ENCODE data around the gene PSMD12.

DNA sequence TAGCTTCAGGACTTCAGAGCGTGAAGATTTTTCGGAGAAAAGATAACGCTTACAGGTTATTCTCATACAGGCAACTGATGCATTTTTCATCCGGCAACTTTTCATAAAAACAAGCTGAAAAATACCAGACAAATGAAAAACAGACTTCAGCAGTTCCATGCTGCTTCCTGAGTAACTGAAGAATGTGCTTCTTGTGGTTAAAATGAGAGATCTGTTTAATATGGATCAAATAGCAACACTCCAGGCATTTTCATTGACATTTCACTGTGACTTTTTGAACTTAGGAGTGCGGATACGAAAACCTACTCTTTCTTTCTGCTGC is 10.0 kb upstream of the PSMD12 start:
- TF ChIP-seq POLR2A (IDR thresholded peaks at IDR 0.05) (no peak), EP300 (IDR thresholded peaks at IDR 0.05) (no peak), POLR2AphosphoS5 (IDR thresholded peaks at IDR 0.05) (no peak)
- TF ChIP-seq, protein P1, sequence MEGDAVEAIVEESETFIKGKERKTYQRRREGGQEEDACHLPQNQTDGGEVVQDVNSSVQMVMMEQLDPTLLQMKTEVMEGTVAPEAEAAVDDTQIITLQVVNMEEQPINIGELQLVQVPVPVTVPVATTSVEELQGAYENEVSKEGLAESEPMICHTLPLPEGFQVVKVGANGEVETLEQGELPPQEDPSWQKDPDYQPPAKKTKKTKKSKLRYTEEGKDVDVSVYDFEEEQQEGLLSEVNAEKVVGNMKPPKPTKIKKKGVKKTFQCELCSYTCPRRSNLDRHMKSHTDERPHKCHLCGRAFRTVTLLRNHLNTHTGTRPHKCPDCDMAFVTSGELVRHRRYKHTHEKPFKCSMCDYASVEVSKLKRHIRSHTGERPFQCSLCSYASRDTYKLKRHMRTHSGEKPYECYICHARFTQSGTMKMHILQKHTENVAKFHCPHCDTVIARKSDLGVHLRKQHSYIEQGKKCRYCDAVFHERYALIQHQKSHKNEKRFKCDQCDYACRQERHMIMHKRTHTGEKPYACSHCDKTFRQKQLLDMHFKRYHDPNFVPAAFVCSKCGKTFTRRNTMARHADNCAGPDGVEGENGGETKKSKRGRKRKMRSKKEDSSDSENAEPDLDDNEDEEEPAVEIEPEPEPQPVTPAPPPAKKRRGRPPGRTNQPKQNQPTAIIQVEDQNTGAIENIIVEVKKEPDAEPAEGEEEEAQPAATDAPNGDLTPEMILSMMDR (IDR thresholded peaks at IDR 0.05), result no peak

All from stomach (tissue), 4 donors.